Mesodermal cell (in vitro differentiated cells): Measurements from ENCODE around the gene CALN1.

Source experiments
- H3K27ac ChIP-seq: 2 replicates; pipeline ENCODE4 v1.7.0; 2013; ENCODE audit warnings: mild to moderate bottlenecking, low read depth, low read length, moderate library complexity; ENCODE audit not compliant: severe bottlenecking
- H3K36me3 ChIP-seq: 2 replicates; pipeline ENCODE4 v1.7.1; 2013; ENCODE audit warnings: mild to moderate bottlenecking, low read length, moderate library complexity; ENCODE audit not compliant: control insufficient read depth, insufficient read depth
- H3K4me1 ChIP-seq: one replicate; pipeline ENCODE4 v1.7.1; 2013; ENCODE audit warnings: mild to moderate bottlenecking, low read length; ENCODE audit not compliant: insufficient read depth, control insufficient read depth, poor library complexity, severe bottlenecking
- H3K4me3 ChIP-seq: 2 replicates; pipeline ENCODE4 v1.7.0; 2013; ENCODE audit warnings: low read length, control low read depth, mild to moderate bottlenecking; ENCODE audit not compliant: insufficient read depth, poor library complexity, severe bottlenecking; ENCODE audit errors: extremely low read depth
- H3K9me3 ChIP-seq: 2 replicates; pipeline ENCODE4 v1.7.1; 2013; ENCODE audit warnings: mild to moderate bottlenecking, low read length, moderate library complexity; ENCODE audit not compliant: control insufficient read depth
- WGBS, 2 experiments: methylation state at CpG; one replicate each; pipeline ENCODE4 v1.1.5; 2013; ENCODE audit warnings: missing lambda C conversion rate in 2 of 2; ENCODE audit not compliant: insufficient coverage in 2 of 2; 5-methylcytosine and 5-hydroxymethylcytosine counted together

CALN1 gene

GRCh38 chr7:71772779-71773178, 639.4 kb downstream of the CALN1 start:
- Histone ChIP-seq H3K9me3 (no peaks in the 10 kb centered on the region), H3K27ac (no peak overlapping the region), H3K36me3 (no peaks in the 10 kb centered on the region), H3K4me3 (no peak overlapping the region), H3K4me1 (peaks cover 4% of the 10 kb centered on the region)
- WGBS, 2 experiments, result 83 to 100% methylated on average over 1 of the region's 3 CpGs

GRCh38 chr7:71770269-71770907, 641.8 kb downstream of the CALN1 start:
- Histone ChIP-seq H3K27ac (no peak overlapping the region), H3K36me3 (no peaks in the 10 kb centered on the region), H3K4me1 (peaks cover 1% of the 10 kb centered on the region), H3K4me3 (no peak overlapping the region), H3K9me3 (no peaks in the 10 kb centered on the region)
- 90 to 97% methylated on average over 8 to 10 of the region's 11 CpGs for WGBS, 2 experiments

- H3K4me3 ChIP-seq, result no peak overlapping the region
- WGBS, 2 experiments, result 82 to 100% methylated on average over 1 to 2 of the region's 4 CpGs
- no peaks in the 10 kb centered on the region for H3K36me3 ChIP-seq
- no peaks in the 10 kb centered on the region for H3K9me3 ChIP-seq
- no peak overlapping the region for H3K27ac ChIP-seq
- H3K4me1 ChIP-seq, result no peaks in the 10 kb centered on the region
These were observed 642.8 kb downstream of the CALN1 start for GRCh38 chr7:71769326-71769725.

- WGBS, 2 experiments, result 86% methylated on average over 1 of the region's 2 CpGs; no CpG with 5 or more reads in 1 of the 2 experiments
- H3K4me3 ChIP-seq, result no peak overlapping the region
- H3K27ac ChIP-seq, result no peak overlapping the region
- H3K4me1 ChIP-seq, result no peaks in the 10 kb centered on the region
- H3K9me3 ChIP-seq, result no peaks in the 10 kb centered on the region
- H3K36me3 ChIP-seq, result no peaks in the 10 kb centered on the region
These were observed 643.7 kb downstream of the CALN1 start for GRCh38 chr7:71768450-71768849.

GRCh38 chr7:71766016-71766415, 646.1 kb downstream of the CALN1 start:
- Histone ChIP-seq H3K9me3 (no peaks in the 10 kb centered on the region), H3K4me1 (no peaks in the 10 kb centered on the region), H3K36me3 (no peaks in the 10 kb centered on the region), H3K27ac (no peak overlapping the region), H3K4me3 (no peak overlapping the region)

GRCh38 chr7:71761336-71761735, 650.8 kb downstream of the CALN1 start:
- Histone ChIP-seq H3K27ac (no peak overlapping the region), H3K4me1 (no peaks in the 10 kb centered on the region), H3K4me3 (no peak overlapping the region), H3K9me3 (no peaks in the 10 kb centered on the region), H3K36me3 (no peaks in the 10 kb centered on the region)

- 80 to 97% methylated on average over 3 of the region's 4 CpGs for WGBS, 2 experiments
- no peak overlapping the region for H3K27ac ChIP-seq
These were observed 657.3 kb downstream of the CALN1 start for GRCh38 chr7:71754828-71755227.

GRCh38 chr7:71753956-71754664, 658.0 kb downstream of the CALN1 start:
- Histone ChIP-seq H3K27ac (no peak overlapping the region), H3K4me1 (no peaks in the 10 kb centered on the region), H3K9me3 (peaks cover 11% of the 10 kb centered on the region), H3K4me3 (no peak overlapping the region), H3K36me3 (no peaks in the 10 kb centered on the region)
- 80 to 94% methylated on average over 6 to 8 of the region's 9 CpGs for WGBS, 2 experiments

More at GRCh38 chr7:71754828-71755227, 657.3 kb downstream of the CALN1 start:
- no peak overlapping the region for H3K4me3 ChIP-seq
- H3K36me3 ChIP-seq, result no peaks in the 10 kb centered on the region
- no peaks in the 10 kb centered on the region for H3K4me1 ChIP-seq
- peaks cover 8% of the 10 kb centered on the region for H3K9me3 ChIP-seq

- Histone ChIP-seq H3K9me3 (peaks cover 16% of the 10 kb centered on the region), H3K4me3 (no peak overlapping the region), H3K36me3 (no peaks in the 10 kb centered on the region), H3K4me1 (no peaks in the 10 kb centered on the region), H3K27ac (no peak overlapping the region)
- WGBS, 2 experiments, result 93 to 100% methylated on average over 2 of the region's 2 CpGs
These were observed 658.9 kb downstream of the CALN1 start for GRCh38 chr7:71753236-71753635.

- H3K36me3 ChIP-seq, result no peaks in the 10 kb centered on the region
- H3K4me3 ChIP-seq, result no peak overlapping the region
- 13 to 19% methylated on average over 15 to 25 of the region's 43 CpGs for WGBS, 2 experiments
- H3K27ac ChIP-seq, result no peak overlapping the region
- H3K4me1 ChIP-seq, result no peaks in the 10 kb centered on the region
- peaks cover 16% of the 10 kb centered on the region for H3K9me3 ChIP-seq
These were observed 659.8 kb downstream of the CALN1 start for GRCh38 chr7:71752171-71752935.

GRCh38 chr7:71750290-71750689, 661.8 kb downstream of the CALN1 start:
- H3K27ac ChIP-seq, result no peak overlapping the region
- no peaks in the 10 kb centered on the region for H3K36me3 ChIP-seq
- H3K4me3 ChIP-seq, result no peak overlapping the region
- WGBS, 2 experiments, result 98 to 100% methylated on average over 4 of the region's 6 CpGs
- no peaks in the 10 kb centered on the region for H3K4me1 ChIP-seq
- H3K9me3 ChIP-seq, result peaks cover 19% of the 10 kb centered on the region
